HL-60 (cell line): ENCODE data around the gene COL7A1.

Experiments
- DNase-seq, 2 experiments: peaks; one replicate each; pipeline ENCODE4 v3.0.0-alpha.2; 2010 to 2020; ENCODE audit warnings: low read depth in 1 of 2, low spot score in 1 of 2
- H3K27ac ChIP-seq: fragments of 250-450 bp; sonication (Bioruptor Pico); replicated peaks from 2 replicates; pipeline ENCODE4 v1.5.1; 2020; ENCODE audit warnings: mild to moderate bottlenecking, moderate library complexity
- H3K27me3 ChIP-seq: fragments of 250-450 bp; sonication (Bioruptor Pico); 2 replicates; pipeline ENCODE4 v1.5.1; 2021; ENCODE audit warnings: mild to moderate bottlenecking, moderate library complexity; ENCODE audit not compliant: insufficient read depth, poor library complexity, severe bottlenecking
- H3K4me3 ChIP-seq: replicated peaks from 2 replicates; pipeline ENCODE4 v1.5.1; 2011; ENCODE audit warnings: mild to moderate bottlenecking, control low read depth, low read length; ENCODE audit not compliant: insufficient read depth
- CTCF ChIP-seq: IDR thresholded peaks from one replicate; pipeline ENCODE4 v1.5.1; 2011; ENCODE audit warnings: low read length, control low read depth, inconsistent platforms; ENCODE audit not compliant: insufficient read depth
- GABPA ChIP-seq: IDR thresholded peaks from 2 replicates; pipeline ENCODE4 v1.6.1; 2012; ENCODE audit warnings: low read depth
- POLR2AphosphoS5 ChIP-seq: IDR thresholded peaks from 2 replicates; pipeline ENCODE4 v1.6.1; 2012; ENCODE audit warnings: low read depth
- REST ChIP-seq: IDR thresholded peaks from 2 replicates; pipeline ENCODE4 v1.6.1; 2012; ENCODE audit warnings: low read depth; ENCODE audit not compliant: insufficient replicate concordance
- SPI1 ChIP-seq: IDR thresholded peaks from 2 replicates; pipeline ENCODE4 v1.6.1; 2012; ENCODE audit warnings: low read depth, mild to moderate bottlenecking, borderline replicate concordance

COL7A1 gene

GRCh38 chr3:48573973-48574585 lies 21.1 kb downstream of the COL7A1 start:
- no peak for TF ChIP-seq POLR2AphosphoS5
- no peak for TF ChIP-seq SPI1
- TF ChIP-seq CTCF: no peak
- TF ChIP-seq REST: no peak
- TF ChIP-seq GABPA: no peak

DNA sequence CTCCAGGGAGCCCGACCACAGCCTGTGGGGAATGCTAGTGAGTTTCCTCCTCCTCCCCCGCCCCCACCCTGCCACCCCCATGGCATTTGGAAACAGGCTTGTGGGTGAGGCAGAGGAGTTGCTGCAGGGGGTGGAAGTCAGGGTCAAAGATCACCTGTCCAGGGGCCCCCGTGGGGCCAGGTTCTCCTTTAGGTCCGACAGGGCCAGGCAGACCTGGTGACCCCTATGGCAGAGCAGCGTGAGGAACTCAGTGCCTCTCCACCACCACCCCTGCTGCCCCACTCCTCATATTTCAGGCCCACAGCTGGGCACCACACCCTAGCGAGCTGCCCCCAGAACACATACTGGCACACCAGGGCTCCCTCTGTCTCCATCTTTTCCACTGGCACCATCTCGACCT lies 22.6 kb downstream of the COL7A1 start:
- no peak for DNase-seq
- H3K27ac ChIP-seq: no peak overlapping the region
- TF ChIP-seq CTCF (no peak), REST (no peak), POLR2AphosphoS5 (no peak), SPI1 (no peak)
- no peak overlapping the region for H3K4me3 ChIP-seq
- H3K27me3 ChIP-seq: no peaks in the 10 kb centered on the region

More at GRCh38 chr3:48573973-48574585, 21.1 kb downstream of the COL7A1 start:
- no peak overlapping the region for H3K4me3 ChIP-seq
- H3K27me3 ChIP-seq: no peaks in the 10 kb centered on the region
- DNase-seq: no peak
- no peak overlapping the region for H3K27ac ChIP-seq

DNA sequence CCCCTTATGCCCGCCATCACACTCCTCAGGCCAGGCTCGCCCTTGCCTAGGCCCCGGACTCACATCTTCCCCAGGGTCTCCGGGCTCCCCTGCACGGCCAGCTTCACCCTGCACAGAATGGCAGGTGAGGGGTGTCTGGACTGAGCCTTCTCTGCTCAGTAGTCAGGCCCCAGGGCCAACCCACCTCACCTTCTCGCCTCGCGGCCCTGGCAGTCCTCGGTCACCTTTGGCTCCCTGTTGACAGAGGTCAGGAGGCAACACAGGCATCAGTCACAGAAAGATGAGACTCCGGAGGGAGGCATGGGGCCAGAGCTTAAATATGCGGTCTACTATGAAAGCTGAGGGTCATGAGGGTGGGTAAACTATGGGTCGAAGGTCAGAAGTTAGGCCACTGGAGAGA lies 23.2 kb downstream of the COL7A1 start:
- H3K4me3 ChIP-seq: no peak overlapping the region
- DNase-seq: no peak

More for the DNA sequence above, 23.2 kb downstream of the COL7A1 start:
- Histone ChIP-seq H3K27me3 (no peaks in the 10 kb centered on the region), H3K27ac (no peak overlapping the region)
- no peak for TF ChIP-seq REST
- TF ChIP-seq GABPA: no peak
- no peak for TF ChIP-seq CTCF
- TF ChIP-seq POLR2AphosphoS5: no peak
